Ascending aorta (tissue), 2 donors: ENCODE measurements around the gene SERPINI1. TPM values are rescaled to one million over a fixed set of nuclear protein-coding genes. Genes with fewer than 3 reads are reported as not detected.
A peak's percentile ranks its signal among the peaks of the same experiment; 100 is the strongest.

Source experiments
- DNase-seq, 2 donors: peaks; one replicate each; pipeline ENCODE4 v3.0.0-alpha.2; 2019; ENCODE audit warnings: low spot score in 2 of 2
- H3K27ac ChIP-seq, 2 donors: fragments of 200-600 bp; sonication (generic); one replicate each; pipeline ENCODE4 v1.5.1; 2016 to 2017; ENCODE audit warnings: mild to moderate bottlenecking in 1 of 2
- H3K27me3 ChIP-seq: fragments of 200-600 bp; sonication (generic); one replicate; pipeline ENCODE4 v1.5.1; 2017
- H3K36me3 ChIP-seq, 2 donors: fragments of 200-600 bp; sonication (generic); one replicate each; pipeline ENCODE4 v1.5.1; 2016
- H3K4me1 ChIP-seq, 2 donors: fragments of 200-600 bp; sonication (generic); one replicate each; pipeline ENCODE4 v1.5.1; 2016 to 2017; ENCODE audit warnings: mild to moderate bottlenecking in 1 of 2
- H3K4me3 ChIP-seq, 2 donors: fragments of 200-600 bp; sonication (generic); one replicate each; pipeline ENCODE4 v1.5.1; 2016 to 2017; ENCODE audit warnings: mild to moderate bottlenecking in 1 of 2
- H3K9me3 ChIP-seq, 2 donors: fragments of 200-600 bp; sonication (generic); one replicate each; pipeline ENCODE4 v1.5.1; 2016
- CTCF ChIP-seq, 3 experiments: fragments of 200-600 bp in 2 of 3; fragments of 450-650 bp in 1 of 3; sonication (generic) in 2 of 3; IDR thresholded peaks; one replicate each; pipeline ENCODE4 v1.5.1; 2016 to 2019; ENCODE audit warnings: antibody characterized with exemption in 3 of 3, mild to moderate bottlenecking in 1 of 3, moderate library complexity in 1 of 3
- intact Hi-C: fragments of 100-400 bp; cut with DNase I; formaldehyde crosslinking; loops from one replicate; pipeline ENCODE4 v1.15.1; 2023
- total RNA-seq: library from RNA; depleted of rRNA; stranded (reverse); fragments of >200 nt; gene quantifications from one replicate; pipeline ENCODE4 v1.1.0, GENCODE V29; 2016

The SERPINI1 gene
- total RNA-seq, 1 donor from 2014 or later: 6.3 TPM

GRCh38 chr3:167785790-167786189 is 50.3 kb downstream of the SERPINI1 start:
- Histone ChIP-seq H3K4me1 (peaks cover 0 to 5% of the 10 kb centered on the region in 2 donors), H3K36me3 (no peaks in the 10 kb centered on the region), H3K9me3 (no peaks in the 10 kb centered on the region), H3K27me3 (no peaks in the 10 kb centered on the region), H3K27ac (no peak overlapping the region), H3K4me3 (no peak overlapping the region)
- intact Hi-C loops: no loop called here
- DNase-seq: no peak
- TF ChIP-seq CTCF (IDR thresholded peaks at IDR 0.05): no peak

- intact Hi-C loops: no loop called here
- Histone ChIP-seq H3K36me3 (no peaks in the 10 kb centered on the region), H3K9me3 (no peaks in the 10 kb centered on the region), H3K27ac (no peak overlapping the region), H3K27me3 (no peaks in the 10 kb centered on the region), H3K4me3 (no peak overlapping the region), H3K4me1 (peaks cover 0 to 5% of the 10 kb centered on the region in 2 donors)
- no peak for DNase-seq
- no peak for TF ChIP-seq CTCF (IDR thresholded peaks at IDR 0.05)
Measured at GRCh38 chr3:167787440-167787839, 51.9 kb downstream of the SERPINI1 start.

- no peak for TF ChIP-seq CTCF (IDR thresholded peaks at IDR 0.05)
- intact Hi-C loops: no loop called here
- H3K4me1 ChIP-seq: no peaks in the 10 kb centered on the region
- H3K27me3 ChIP-seq: no peaks in the 10 kb centered on the region
- DNase-seq: no peak
- no peak overlapping the region for H3K4me3 ChIP-seq
- H3K36me3 ChIP-seq: no peaks in the 10 kb centered on the region
- no peak overlapping the region for H3K27ac ChIP-seq
- H3K9me3 ChIP-seq: no peaks in the 10 kb centered on the region
Measured at GRCh38 chr3:167798443-167798842, 62.9 kb downstream of the SERPINI1 start.

- Histone ChIP-seq H3K27me3 (no peaks in the 10 kb centered on the region), H3K27ac (peak overlapping the region; percentile 14 to 19), H3K4me3 (no peak overlapping the region), H3K36me3 (no peaks in the 10 kb centered on the region), H3K4me1 (peaks cover 0 to 13% of the 10 kb centered on the region in 2 donors), H3K9me3 (no peaks in the 10 kb centered on the region)
- TF ChIP-seq CTCF (IDR thresholded peaks at IDR 0.05): no peak
- DNase-seq: no peak
- intact Hi-C loops: no loop called here
Measured at GRCh38 chr3:167808910-167809309, 73.4 kb downstream of the SERPINI1 start.

- no peak for TF ChIP-seq CTCF (IDR thresholded peaks at IDR 0.05)
- intact Hi-C loops: no loop called here
- H3K36me3 ChIP-seq: no peaks in the 10 kb centered on the region
- H3K9me3 ChIP-seq: no peaks in the 10 kb centered on the region
- no peak for DNase-seq
- H3K4me1 ChIP-seq: peaks cover 7 to 22% of the 10 kb centered on the region in 2 donors
- H3K4me3 ChIP-seq: no peak overlapping the region
- H3K27ac ChIP-seq: no peak overlapping the region
- H3K27me3 ChIP-seq: no peaks in the 10 kb centered on the region
Measured at GRCh38 chr3:167810236-167810635, 74.7 kb downstream of the SERPINI1 start.

- no peak for TF ChIP-seq CTCF (IDR thresholded peaks at IDR 0.05)
- no peak for DNase-seq
- H3K36me3 ChIP-seq: no peaks in the 10 kb centered on the region
- H3K4me1 ChIP-seq: peaks cover 10 to 30% of the 10 kb centered on the region in 2 donors
- H3K4me3 ChIP-seq: no peak overlapping the region
- H3K27ac ChIP-seq: peak overlapping the region in 1 of 2 donors; percentile 73
- intact Hi-C loops: no loop called here
- no peaks in the 10 kb centered on the region for H3K9me3 ChIP-seq
- H3K27me3 ChIP-seq: no peaks in the 10 kb centered on the region
Measured at GRCh38 chr3:167811031-167811430, 75.5 kb downstream of the SERPINI1 start.
